NCI-H82 treated with DMSO at 0.1 percent for 48 hours (cell line): ENCODE results near the gene SFXN5.

Experiments
- DNase-seq: peaks from one replicate; lab custom pipeline; 2025; ENCODE audit not compliant: unreplicated experiment; lab: John Stamatoyannopoulos, UW

SFXN5 gene

GRCh38 chr2:72959554-72959953, 112.0 kb downstream of the SFXN5 start:
- DNase-seq = no peak

DNA sequence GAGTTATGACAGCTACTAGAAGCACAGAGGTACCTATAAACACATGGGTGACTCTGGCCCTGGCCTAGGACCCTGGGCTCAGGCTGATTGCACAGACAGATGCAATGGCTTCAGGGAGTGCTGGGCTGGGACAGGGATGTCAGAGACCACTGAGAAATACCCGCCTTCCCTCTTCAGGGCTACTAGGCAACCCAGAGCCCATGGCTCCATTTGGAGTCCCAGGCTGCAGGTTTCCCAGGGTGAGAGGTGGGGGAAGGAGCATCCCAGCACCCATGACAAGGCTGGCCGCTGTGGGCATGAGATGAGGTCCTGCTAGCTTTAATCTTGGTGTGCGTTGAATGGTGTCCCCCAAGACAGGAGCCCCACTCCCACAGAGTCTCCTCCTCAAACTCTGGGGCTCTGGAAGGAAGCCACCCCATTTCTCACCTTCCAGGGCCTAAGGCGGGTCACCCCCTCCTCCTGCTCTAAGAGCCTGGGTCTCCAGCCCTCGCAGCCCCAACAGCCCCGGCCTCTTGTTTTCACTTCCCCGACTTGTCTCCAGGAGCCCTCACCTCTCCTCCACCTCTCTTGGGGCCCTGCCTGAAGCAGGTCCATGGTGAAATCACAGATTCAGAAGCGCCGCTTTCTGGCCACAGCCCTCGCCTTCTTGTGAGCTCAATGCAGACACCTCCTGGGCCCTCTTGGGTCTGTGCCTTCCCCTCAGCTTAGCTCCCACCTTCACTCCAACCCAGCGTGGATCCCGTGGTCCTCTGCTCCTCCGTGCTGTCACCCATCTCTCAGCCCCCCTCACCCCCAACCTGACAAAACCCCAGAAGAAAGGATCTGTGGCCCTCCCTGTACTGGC, 112.7 kb downstream of the SFXN5 start:
- no peak for DNase-seq

DNA sequence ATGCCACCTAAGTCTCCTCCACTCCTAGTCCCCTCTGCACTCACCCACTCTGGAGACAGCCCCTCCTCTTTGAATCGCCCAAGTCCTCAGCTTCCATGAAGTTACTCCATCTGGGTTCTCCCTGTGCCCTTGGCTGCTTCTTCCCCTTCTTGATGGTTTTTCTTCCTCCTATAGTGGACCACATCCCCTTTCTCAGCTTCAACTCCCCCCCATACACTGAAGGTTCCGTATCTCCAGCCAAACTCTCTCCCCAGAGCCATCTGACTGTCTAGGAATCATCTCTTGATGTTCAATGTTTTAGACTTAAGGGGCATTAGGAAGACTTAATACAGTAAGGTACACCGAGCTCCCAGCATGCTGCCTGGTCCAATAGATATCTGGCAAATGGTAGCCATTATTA, 114.6 kb downstream of the SFXN5 start:
- no peak for DNase-seq

DNA sequence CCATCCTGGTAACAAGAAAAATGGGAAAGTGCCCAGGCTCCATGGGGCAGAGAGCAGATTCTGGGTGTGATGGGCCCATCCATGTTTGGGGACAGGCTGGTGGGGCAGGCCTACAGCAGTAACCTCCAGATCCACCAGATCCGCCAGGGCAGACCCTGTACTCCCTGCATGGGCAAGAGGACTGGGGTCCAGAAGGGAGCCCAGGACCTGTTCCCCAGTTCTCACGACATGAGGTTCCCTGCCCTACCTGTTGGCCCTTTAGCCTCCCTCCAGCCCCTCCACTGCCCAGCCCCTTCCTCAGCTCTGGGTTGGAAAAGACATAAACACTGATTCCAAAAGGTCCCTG, 115.5 kb downstream of the SFXN5 start:
- DNase-seq = no peak

GRCh38 chr2:72955228-72956049, 116.1 kb downstream of the SFXN5 start:
- no peak for DNase-seq

GRCh38 chr2:72954376-72955227, 116.9 kb downstream of the SFXN5 start:
- no peak for DNase-seq

DNA sequence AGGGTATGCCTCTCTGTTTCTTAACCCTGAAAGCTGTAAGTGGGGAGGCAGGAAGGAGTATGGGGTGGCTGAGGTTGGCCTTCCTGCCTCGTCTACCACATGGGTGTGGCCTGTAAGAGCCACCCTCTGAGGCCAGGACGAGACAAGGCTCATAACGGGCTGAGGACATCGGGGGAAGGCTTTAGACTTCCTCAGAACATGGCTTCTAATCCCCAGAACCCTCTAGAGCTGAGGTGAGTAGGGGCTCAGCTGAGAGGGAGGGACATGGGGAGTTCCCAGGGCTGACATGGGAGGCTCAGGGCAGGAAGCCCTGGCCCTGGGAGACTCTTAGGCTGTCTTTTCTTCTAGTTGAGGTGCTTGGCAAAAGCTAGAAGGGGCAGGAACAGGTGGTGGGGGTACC, 117.5 kb downstream of the SFXN5 start:
- no peak for DNase-seq

DNA sequence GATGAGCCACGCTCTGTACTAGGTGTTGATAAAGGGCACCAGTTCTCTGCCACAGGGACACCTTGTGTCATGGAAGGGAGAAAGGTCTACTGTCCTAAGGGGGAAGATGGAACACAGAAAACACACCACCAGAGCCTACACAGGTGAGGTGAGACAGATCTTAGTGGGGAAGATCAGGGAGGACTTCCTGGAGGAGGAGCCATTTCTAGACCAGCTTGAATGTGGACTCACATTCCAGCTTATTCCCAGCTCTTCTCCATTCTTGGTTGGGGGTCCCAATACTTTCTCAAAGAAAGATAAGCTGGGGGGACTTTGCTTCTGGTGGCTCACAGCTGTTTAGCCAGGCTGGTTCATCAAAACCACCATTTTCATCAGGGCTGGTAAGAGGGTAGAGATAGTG, 118.0 kb downstream of the SFXN5 start:
- no peak for DNase-seq

- no peak for DNase-seq
Measured at GRCh38 chr2:72952961-72953360, 118.6 kb downstream of the SFXN5 start.

GRCh38 chr2:72952110-72952823, 119.2 kb downstream of the SFXN5 start:
- DNase-seq = no peak

DNA sequence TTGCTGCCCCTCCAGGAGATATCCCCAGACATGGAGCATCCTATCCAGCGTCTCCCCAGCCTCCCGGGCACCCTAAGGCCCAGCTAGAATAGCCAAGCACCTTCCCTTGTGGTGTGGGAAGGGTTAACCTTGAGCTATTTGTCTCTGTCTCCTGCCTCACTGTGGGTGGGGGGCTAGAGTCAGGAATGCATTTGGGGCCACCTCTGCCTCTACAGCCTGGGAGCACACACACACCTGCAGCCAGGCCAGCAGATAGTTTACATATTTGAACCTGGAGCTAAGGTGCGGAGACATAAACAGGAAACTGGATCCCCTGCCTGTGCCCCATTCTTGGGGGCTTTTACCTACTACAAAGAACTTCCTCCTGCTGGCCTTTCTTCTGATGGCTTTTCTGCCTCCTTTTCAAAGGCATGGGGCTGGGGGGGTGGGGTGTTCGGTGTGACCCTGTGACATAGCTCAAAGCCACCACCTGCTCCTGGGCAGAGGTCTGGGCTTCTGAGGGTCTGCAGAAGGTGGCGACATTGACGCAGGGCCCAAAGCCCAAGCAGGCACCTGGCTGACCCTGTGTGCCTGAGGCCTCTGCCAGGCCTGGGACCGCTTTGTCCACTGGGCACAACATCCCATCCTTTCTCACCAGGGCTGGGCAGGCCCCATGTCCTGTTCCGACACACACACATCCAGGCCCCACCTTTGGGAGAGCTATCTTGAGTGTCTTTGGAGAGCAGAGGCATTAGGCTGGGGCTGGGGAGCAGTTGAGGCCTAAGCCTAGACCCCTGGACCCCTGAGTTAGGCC, 120.0 kb downstream of the SFXN5 start:
- no peak for DNase-seq

- DNase-seq = no peak
Measured at GRCh38 chr2:72950558-72951255, 120.8 kb downstream of the SFXN5 start.

GRCh38 chr2:72949642-72950041, 121.9 kb downstream of the SFXN5 start:
- no peak for DNase-seq

GRCh38 chr2:72949045-72949444, 122.5 kb downstream of the SFXN5 start:
- DNase-seq = no peak

DNA sequence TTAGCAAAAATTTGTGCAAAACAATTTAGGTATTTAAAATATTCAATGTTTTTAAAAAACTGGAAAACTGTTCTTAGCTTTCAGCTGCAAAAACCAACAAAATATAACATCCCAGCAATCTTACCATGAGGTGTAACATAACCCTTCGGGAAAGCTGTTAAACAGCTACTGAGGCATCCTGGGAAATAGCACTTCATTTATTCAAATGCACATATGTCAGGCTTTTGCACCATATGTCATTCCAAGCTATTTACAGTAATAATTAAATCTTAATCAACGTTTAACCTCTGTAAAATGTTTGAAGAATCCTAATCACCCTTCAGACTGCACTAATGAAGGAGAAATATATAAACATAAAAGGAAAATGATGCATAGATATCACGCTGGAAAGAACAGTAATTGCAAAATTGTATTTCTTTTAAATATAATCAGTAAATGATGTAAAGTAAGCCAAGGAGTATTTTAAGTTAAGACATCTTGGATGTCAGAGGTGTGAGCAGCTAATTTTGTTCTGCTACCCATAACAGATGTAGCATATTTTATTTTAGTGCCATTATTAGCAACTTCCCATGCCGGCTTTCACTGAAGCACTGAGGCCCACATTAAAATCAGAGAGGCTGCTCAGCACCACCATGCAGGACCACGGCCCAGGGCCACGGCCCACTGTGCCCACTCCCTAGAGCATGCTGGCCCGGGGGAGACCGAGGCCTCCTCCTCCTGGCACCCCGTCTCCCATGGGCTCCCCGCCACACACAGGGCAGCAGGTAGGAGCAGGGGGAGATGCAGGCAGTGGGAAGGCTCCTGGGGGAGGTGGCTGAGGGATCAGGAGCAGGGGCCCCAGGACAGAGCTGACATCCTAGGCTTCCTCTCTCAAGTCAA, 123.3 kb downstream of the SFXN5 start:
- DNase-seq = no peak

DNA sequence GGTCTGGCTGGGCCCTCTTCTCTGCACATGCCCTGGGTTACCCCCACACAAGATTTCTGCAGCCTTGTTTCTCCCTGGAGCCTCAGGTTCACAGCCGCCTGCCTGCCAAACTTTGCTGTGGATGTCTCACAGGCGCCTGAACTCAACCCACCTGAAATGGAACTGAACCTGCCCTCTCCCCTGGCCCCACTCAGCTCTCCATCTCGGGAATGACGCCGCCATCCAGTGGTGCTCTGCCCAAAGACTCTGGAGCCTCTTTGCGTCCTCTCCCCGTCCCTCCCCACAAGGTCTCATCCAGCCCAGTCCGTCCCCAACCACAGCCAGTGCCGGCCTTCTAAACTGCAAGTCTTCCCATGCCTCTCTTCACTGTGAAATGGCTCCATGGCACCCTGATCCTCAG, 125.0 kb downstream of the SFXN5 start:
- DNase-seq = no peak

DNA sequence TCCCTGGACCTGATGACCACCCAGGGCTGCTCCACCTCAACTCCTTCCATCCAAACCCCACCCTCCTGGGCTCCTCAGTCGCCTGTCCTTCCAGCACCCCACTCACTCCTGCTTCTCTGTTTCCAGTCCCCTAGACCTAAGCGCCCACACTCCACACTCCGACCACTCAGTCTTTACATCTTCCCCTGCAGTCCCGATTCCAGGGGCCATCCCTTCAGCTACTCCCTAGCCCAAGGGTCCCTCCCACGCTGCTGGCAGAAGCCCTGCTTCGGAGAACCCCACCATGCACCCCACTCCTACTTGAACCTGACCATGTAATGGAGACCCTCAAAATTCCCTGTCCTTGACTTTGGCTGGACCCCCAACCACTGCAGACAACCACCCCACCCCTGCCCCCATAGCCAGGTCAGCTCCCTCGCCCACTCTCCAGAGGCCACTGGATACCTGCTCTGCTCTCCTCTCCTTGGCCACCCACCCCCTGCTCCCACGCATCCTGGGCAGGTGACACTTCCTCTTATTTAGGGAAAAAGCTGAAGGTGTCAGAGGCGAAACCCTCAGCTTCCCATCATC, 126.0 kb downstream of the SFXN5 start:
- no peak for DNase-seq

DNA sequence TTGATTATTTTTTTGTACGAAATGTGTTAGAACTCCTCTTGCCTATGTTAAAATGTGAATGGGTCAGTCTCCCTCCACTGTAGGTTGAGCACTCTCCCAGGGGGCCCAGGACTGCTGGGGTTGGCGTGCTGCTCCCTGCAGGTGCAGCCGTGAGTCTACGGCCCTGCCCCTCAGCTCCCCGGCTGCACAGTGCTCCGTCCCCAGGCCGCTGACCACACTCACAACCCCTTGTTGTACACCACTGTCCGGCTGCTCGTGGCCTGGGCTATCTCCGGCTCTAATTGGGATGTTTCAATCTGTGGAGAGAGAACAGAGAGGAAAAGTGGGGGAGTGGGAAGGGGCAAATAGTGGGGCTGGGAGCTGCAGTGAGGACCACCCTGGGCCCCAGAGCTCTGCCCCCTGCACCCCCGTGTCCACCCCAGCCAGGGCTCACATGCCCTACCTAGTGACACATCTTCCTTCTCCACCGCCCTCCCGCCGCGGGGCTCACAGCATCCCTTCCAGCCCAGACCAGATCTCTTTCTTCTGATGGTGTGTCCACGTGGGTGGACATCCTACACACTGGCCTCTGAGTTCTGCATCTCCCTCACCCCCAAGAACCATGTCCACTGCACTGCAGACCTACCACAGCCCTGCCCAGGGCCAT, 126.6 kb downstream of the SFXN5 start:
- no peak for DNase-seq
